T-cell (primary cell): ENCODE results near the gene CDC16. TPM values are rescaled to one million over a fixed set of nuclear protein-coding genes. Genes with fewer than 3 reads are reported as not detected.
A peak's percentile ranks its signal among the peaks of the same experiment; 100 is the strongest.

Source experiments
- ATAC-seq, 4 experiments: fragments of 200-7000 bp in 3 of 4; fragments of 150-1000 bp in 1 of 4; cut with Tn5 transposase; replicated peaks in 1 of 4; 1 replicate in 3 of 4; 2 replicates in 1 of 4; pipeline ENCODE4 v1.10.0; 2021; ENCODE audit warnings: moderate library complexity in 3 of 4, mild to moderate bottlenecking in 2 of 4, moderate number of reproducible peaks in 1 of 4
- CTCF ChIA-PET, 2 donors: fragments of 300-600 bp; sonication (Branson Sonifier 250); formaldehyde crosslinking; loops; one replicate each; lab custom pipeline; 2022; ENCODE audit warnings: antibody characterized with exemption in 2 of 2; lab: Charles Lee
- POLR2A ChIA-PET, 2 donors: fragments of 300-600 bp; sonication (Branson Sonifier 250); formaldehyde crosslinking; loops; one replicate each; lab custom pipeline; 2022; ENCODE audit warnings: antibody characterized with exemption in 2 of 2; lab: Charles Lee
- DNase-seq, 35 experiments: peaks; one replicate each; pipeline versions ENCODE4 v3.0.0 to v3.0.0-alpha.2; 2013 to 2023
- H3K27ac ChIP-seq: one replicate; pipeline ENCODE4 v1.5.1; 2013; ENCODE audit warnings: low read length
- H3K27me3 ChIP-seq, 2 experiments: replicated peaks in 1 of 2; 1 replicate in 1 of 2; 2 replicates in 1 of 2; pipeline versions ENCODE4 v1.6.1 to v1.7.0; 2013; ENCODE audit warnings: low read length in 1 of 2, mixed read lengths in 1 of 2; ENCODE audit not compliant: control insufficient read depth in 2 of 2, insufficient read depth in 2 of 2; ENCODE audit errors: extremely low read depth in 1 of 2
- H3K36me3 ChIP-seq, 2 donors: 1 replicate in 1 of 2; 2 replicates in 1 of 2; pipeline versions ENCODE4 v1.6.1 to v1.7.0; 2013; ENCODE audit warnings: low read length in 1 of 2; ENCODE audit not compliant: control insufficient read depth in 2 of 2, insufficient read depth in 1 of 2; ENCODE audit errors: extremely low read depth in 1 of 2
- H3K4me1 ChIP-seq, 2 experiments: 1 replicate in 1 of 2; 2 replicates in 1 of 2; pipeline versions ENCODE4 v1.6.1 to v1.7.0; 2013; ENCODE audit warnings: low read length in 2 of 2, mixed read lengths in 1 of 2; ENCODE audit not compliant: insufficient read depth in 2 of 2, control insufficient read depth in 1 of 2; ENCODE audit errors: extremely low read depth in 1 of 2
- H3K4me3 ChIP-seq, 2 donors: 1 replicate in 1 of 2; 2 replicates in 1 of 2; pipeline versions ENCODE4 v1.5.1 to v1.7.0; 2013; ENCODE audit warnings: mild to moderate bottlenecking in 2 of 2, low read length in 1 of 2, moderate library complexity in 1 of 2; ENCODE audit not compliant: control insufficient read depth in 1 of 2; ENCODE audit errors: extremely low read depth in 1 of 2
- H3K9me3 ChIP-seq: 2 replicates; pipeline ENCODE4 v1.7.0; 2013
- H3K27ac Mint-ChIP-seq, 2 donors: one replicate each; pipeline ENCODE4 v1.8.0; 2020 to 2021; ENCODE audit warnings: mild to moderate bottlenecking in 2 of 2, mixed read lengths in 2 of 2
- H3K27me3 Mint-ChIP-seq, 2 donors: one replicate each; pipeline ENCODE4 v1.8.0; 2021 to 2022; ENCODE audit warnings: mixed read lengths in 2 of 2
- H3K36me3 Mint-ChIP-seq: one replicate; pipeline ENCODE4 v1.8.0; 2021; ENCODE audit warnings: mixed read lengths
- H3K4me1 Mint-ChIP-seq, 3 donors: one replicate each; pipeline ENCODE4 v1.8.0; 2020 to 2022; ENCODE audit warnings: mixed read lengths in 3 of 3, mild to moderate bottlenecking in 1 of 3
- H3K4me3 Mint-ChIP-seq, 3 donors: one replicate each; pipeline ENCODE4 v1.8.0; 2020 to 2022; ENCODE audit warnings: mild to moderate bottlenecking in 3 of 3, mixed read lengths in 3 of 3, moderate library complexity in 3 of 3
- H3K9me3 Mint-ChIP-seq, 3 donors: one replicate each; pipeline ENCODE4 v1.8.0; 2020 to 2022; ENCODE audit warnings: mixed read lengths in 3 of 3
- WGBS: methylation state at CpG from one replicate; pipeline ENCODE4 v1.1.5; 2013; ENCODE audit warnings: missing lambda C conversion rate; ENCODE audit not compliant: insufficient coverage; 5-methylcytosine and 5-hydroxymethylcytosine counted together
- total RNA-seq, 35 experiments: library from RNA in 6 of 35; stranded (reverse) in 6 of 35; fragments of 120-200 nt in 1 of 35; gene quantifications; one replicate each; pipeline versions ENCODE4 v1.2.1 to v1.2.4 and lab custom pipeline; 2013 to 2026

The CDC16 gene
- total RNA-seq, 5 donors from 2014 or later (not counting 1 experiment from before 2014, with no cell fraction given) = 61.5 to 97.8 (median 78.8) TPM

GRCh38 chr13:114237415-114238112, 2.9 kb downstream of the CDC16 start:
- Mint-ChIP-seq H3K36me3 (peaks cover 37% of the 10 kb centered on the region), H3K27ac (no peak overlapping the region), H3K4me1 (peaks cover 28 to 43% (median 29%) of the 10 kb centered on the region in 3 donors), H3K27me3 (no peaks in the 10 kb centered on the region), H3K4me3 (peak overlapping the region in 1 of 3 donors; percentile 14), H3K9me3 (no peaks in the 10 kb centered on the region)
- DNase-seq (no peak), ATAC-seq (no peak)
- CTCF ChIA-PET = no interaction called here
- WGBS = 98% methylated on average over 4 of the region's 7 CpGs
- no peaks in the 10 kb centered on the region for H3K27me3 ChIP-seq
- POLR2A ChIA-PET = interaction anchor here in 1 of 2 donors (0.7 kb wide), 1 partner anchor 40 kb away, joined by 6 read pairs; no protein-coding TSS in a partner anchor
- H3K36me3 ChIP-seq = peaks cover 16 to 52% of the 10 kb centered on the region in 2 donors
- no peaks in the 10 kb centered on the region for H3K9me3 ChIP-seq
- H3K4me1 ChIP-seq = peaks cover 9 to 14% of the 10 kb centered on the region in 2 experiments
- H3K4me3 ChIP-seq = no peak overlapping the region
- no peak overlapping the region for H3K27ac ChIP-seq

GRCh38 chr13:114241918-114242317, 7.2 kb downstream of the CDC16 start:
- no peak overlapping the region for H3K4me3 Mint-ChIP-seq
- ChIA-PET POLR2A (no interaction called here), CTCF (no interaction called here)
- no peak overlapping the region for H3K27ac Mint-ChIP-seq
- Histone ChIP-seq H3K4me3 (no peak overlapping the region), H3K27ac (no peak overlapping the region), H3K27me3 (no peaks in the 10 kb centered on the region), H3K9me3 (no peaks in the 10 kb centered on the region), H3K36me3 (peaks cover 16 to 92% of the 10 kb centered on the region in 2 donors), H3K4me1 (peaks cover 0 to under 1% of the 10 kb centered on the region in 2 experiments)
- DNase-seq (no peak), ATAC-seq (no peak)
- no peaks in the 10 kb centered on the region for H3K9me3 Mint-ChIP-seq
- H3K27me3 Mint-ChIP-seq = no peaks in the 10 kb centered on the region
- WGBS = 40% methylated on average over 2 of the region's 6 CpGs
- peaks cover 11 to 28% (median 15%) of the 10 kb centered on the region in 3 donors for H3K4me1 Mint-ChIP-seq
- peaks cover 70% of the 10 kb centered on the region for H3K36me3 Mint-ChIP-seq

GRCh38 chr13:114243971-114244370, 9.3 kb downstream of the CDC16 start:
- Histone ChIP-seq H3K27me3 (no peaks in the 10 kb centered on the region), H3K27ac (no peak overlapping the region), H3K36me3 (peaks cover 8 to 93% of the 10 kb centered on the region in 2 donors), H3K4me3 (no peak overlapping the region), H3K9me3 (no peaks in the 10 kb centered on the region), H3K4me1 (no peaks in the 10 kb centered on the region)
- Mint-ChIP-seq H3K4me1 (peaks cover 2 to 21% (median 8%) of the 10 kb centered on the region in 3 donors), H3K9me3 (no peaks in the 10 kb centered on the region), H3K36me3 (peaks cover 71% of the 10 kb centered on the region), H3K4me3 (no peak overlapping the region), H3K27me3 (no peaks in the 10 kb centered on the region), H3K27ac (no peak overlapping the region)
- DNase-seq = no peak
- no CpG with 5 or more reads among the region's 3 CpGs for WGBS
- ATAC-seq = no peak
- ChIA-PET POLR2A (no interaction called here), CTCF (no interaction called here)

GRCh38 chr13:114244637-114245036, 9.9 kb downstream of the CDC16 start:
- Mint-ChIP-seq H3K27me3 (no peaks in the 10 kb centered on the region), H3K9me3 (no peaks in the 10 kb centered on the region), H3K4me3 (no peak overlapping the region), H3K36me3 (peaks cover 68% of the 10 kb centered on the region), H3K4me1 (peaks cover 0 to 18% (median 8%) of the 10 kb centered on the region in 3 donors), H3K27ac (no peak overlapping the region)
- Histone ChIP-seq H3K4me3 (no peak overlapping the region), H3K27me3 (no peaks in the 10 kb centered on the region), H3K27ac (no peak overlapping the region), H3K9me3 (no peaks in the 10 kb centered on the region), H3K4me1 (no peaks in the 10 kb centered on the region), H3K36me3 (peaks cover 8 to 93% of the 10 kb centered on the region in 2 donors)
- ChIA-PET CTCF (interaction anchor here in 1 of 2 donors (0.6 kb wide), 1 partner anchor 35 kb away, joined by 3 read pairs; no protein-coding TSS in a partner anchor), POLR2A (interaction anchor here in 1 of 2 donors (0.7 kb wide), 2 partner anchors 23 to 113 kb away, joined by 4 to 5 read pairs; no protein-coding TSS in a partner anchor)
- peak in 2 of 35 experiments; percentile 28 to 39 for DNase-seq
- WGBS = no CpG with 5 or more reads among the region's 5 CpGs
- no peak for ATAC-seq

- H3K36me3 ChIP-seq = peaks cover 5 to 94% of the 10 kb centered on the region in 2 donors
- Mint-ChIP-seq H3K4me3 (no peak overlapping the region), H3K27ac (no peak overlapping the region), H3K4me1 (peaks cover 0 to 10% (median 8%) of the 10 kb centered on the region in 3 donors), H3K9me3 (no peaks in the 10 kb centered on the region), H3K36me3 (peaks cover 60% of the 10 kb centered on the region), H3K27me3 (no peaks in the 10 kb centered on the region)
- no peaks in the 10 kb centered on the region for H3K4me1 ChIP-seq
- ChIA-PET POLR2A (no interaction called here), CTCF (no interaction called here)
- no peaks in the 10 kb centered on the region for H3K9me3 ChIP-seq
- H3K4me3 ChIP-seq = no peak overlapping the region
- no peak overlapping the region for H3K27ac ChIP-seq
- DNase-seq (no peak), ATAC-seq (no peak)
- no peaks in the 10 kb centered on the region for H3K27me3 ChIP-seq
- WGBS = no CpG with 5 or more reads among the region's 3 CpGs
Observed at GRCh38 chr13:114248011-114248410, 13.3 kb downstream of the CDC16 start.

GRCh38 chr13:114249077-114249476, 14.4 kb downstream of the CDC16 start:
- DNase-seq = no peak
- Histone ChIP-seq H3K9me3 (no peaks in the 10 kb centered on the region), H3K27me3 (no peaks in the 10 kb centered on the region), H3K4me3 (no peak overlapping the region), H3K27ac (no peak overlapping the region), H3K4me1 (no peaks in the 10 kb centered on the region), H3K36me3 (peaks cover 5 to 89% of the 10 kb centered on the region in 2 donors)
- Mint-ChIP-seq H3K27ac (no peak overlapping the region), H3K27me3 (no peaks in the 10 kb centered on the region), H3K36me3 (peaks cover 57% of the 10 kb centered on the region), H3K4me1 (peaks cover 0 to 9% (median 5%) of the 10 kb centered on the region in 3 donors), H3K9me3 (no peaks in the 10 kb centered on the region), H3K4me3 (no peak overlapping the region)
- ChIA-PET CTCF (no interaction called here), POLR2A (no interaction called here)
- ATAC-seq = no peak
- 98% methylated on average over 5 of the region's 7 CpGs for WGBS
